KOPT-K1 (cell line): ENCODE results near the gene MOAP1.
"Not testable (repeated sequence)": the region's sequence is repeated elsewhere in the genome, so short reads cannot be mapped to it uniquely, and the experiment has no call there.

ENCODE experiments used
- H3K27ac ChIP-seq: fragments of 200-600 bp; sonication (generic); 2 replicates; pipeline ENCODE4 v1.5.1; 2016; ENCODE audit warnings: antibody characterized with exemption, mild to moderate bottlenecking, low read depth, low read length; ENCODE audit not compliant: poor library complexity, severe bottlenecking
- H3K36me3 ChIP-seq: fragments of 200-600 bp; sonication (generic); 2 replicates; pipeline ENCODE4 v1.5.1; 2017; ENCODE audit warnings: antibody characterized with exemption, mild to moderate bottlenecking, low read length, moderate library complexity; ENCODE audit not compliant: insufficient read depth
- H3K9me3 ChIP-seq: fragments of 200-600 bp; sonication (generic); 2 replicates; pipeline ENCODE4 v1.5.1; 2017; ENCODE audit warnings: antibody characterized with exemption, low read length, mild to moderate bottlenecking; ENCODE audit not compliant: insufficient read depth, poor library complexity, severe bottlenecking

Gene MOAP1

GRCh38 chr14:93165271-93166265 is 19.1 kb downstream of the MOAP1 start:
- not testable (repeated sequence) for H3K27ac ChIP-seq, H3K9me3 ChIP-seq, H3K36me3 ChIP-seq

GRCh38 chr14:93163564-93163963 is 21.1 kb downstream of the MOAP1 start:
- H3K9me3 ChIP-seq: no peaks in the 10 kb centered on the region
- H3K27ac ChIP-seq: no peak overlapping the region
- H3K36me3 ChIP-seq: no peaks in the 10 kb centered on the region

- no peak overlapping the region for H3K27ac ChIP-seq
These were observed 23.2 kb downstream of the MOAP1 start for GRCh38 chr14:93161411-93161940.

GRCh38 chr14:93160353-93160801 is 24.3 kb downstream of the MOAP1 start:
- H3K27ac ChIP-seq: no peak overlapping the region

More at GRCh38 chr14:93161411-93161940, 23.2 kb downstream of the MOAP1 start:
- Histone ChIP-seq H3K9me3 (no peaks in the 10 kb centered on the region), H3K36me3 (no peaks in the 10 kb centered on the region)

GRCh38 chr14:93159625-93160352 is 24.9 kb downstream of the MOAP1 start:
- not testable (repeated sequence) for H3K27ac ChIP-seq, H3K9me3 ChIP-seq, H3K36me3 ChIP-seq

More at GRCh38 chr14:93160353-93160801, 24.3 kb downstream of the MOAP1 start:
- no peaks in the 10 kb centered on the region for H3K9me3 ChIP-seq
- no peaks in the 10 kb centered on the region for H3K36me3 ChIP-seq

- not testable (repeated sequence) for H3K27ac ChIP-seq, H3K9me3 ChIP-seq, H3K36me3 ChIP-seq
These were observed 26.3 kb downstream of the MOAP1 start for GRCh38 chr14:93158349-93158748.

- no peaks in the 10 kb centered on the region for H3K9me3 ChIP-seq
- H3K27ac ChIP-seq: no peak overlapping the region
- H3K36me3 ChIP-seq: no peaks in the 10 kb centered on the region
These were observed 27.9 kb downstream of the MOAP1 start for GRCh38 chr14:93156693-93157369.

- H3K36me3 ChIP-seq: no peaks in the 10 kb centered on the region
- no peak overlapping the region for H3K27ac ChIP-seq
- H3K9me3 ChIP-seq: no peaks in the 10 kb centered on the region
These were observed 29.0 kb downstream of the MOAP1 start for GRCh38 chr14:93155667-93156066.

- Histone ChIP-seq H3K9me3 (no peaks in the 10 kb centered on the region), H3K27ac (no peak overlapping the region), H3K36me3 (no peaks in the 10 kb centered on the region)
These were observed 31.6 kb downstream of the MOAP1 start for GRCh38 chr14:93153121-93153520.

- Histone ChIP-seq H3K27ac (no peak overlapping the region), H3K9me3 (no peaks in the 10 kb centered on the region), H3K36me3 (no peaks in the 10 kb centered on the region)
These were observed 34.2 kb downstream of the MOAP1 start for GRCh38 chr14:93150227-93151208.

GRCh38 chr14:93148979-93149378 is 35.7 kb downstream of the MOAP1 start:
- Histone ChIP-seq H3K27ac (no peak overlapping the region), H3K9me3 (no peaks in the 10 kb centered on the region), H3K36me3 (no peaks in the 10 kb centered on the region)

GRCh38 chr14:93146119-93146518 is 38.6 kb downstream of the MOAP1 start:
- Histone ChIP-seq H3K9me3 (no peaks in the 10 kb centered on the region), H3K27ac (no peak overlapping the region), H3K36me3 (no peaks in the 10 kb centered on the region)

GRCh38 chr14:93142854-93143652 is 41.6 kb downstream of the MOAP1 start:
- no peak overlapping the region for H3K27ac ChIP-seq
- H3K36me3 ChIP-seq: no peaks in the 10 kb centered on the region
- no peaks in the 10 kb centered on the region for H3K9me3 ChIP-seq
